PFSK-1 (cell line): ENCODE data around the gene PPP6R1.
A peak's percentile ranks its signal among the peaks of the same experiment; 100 is the strongest.

Experiments used
- FOXP2 ChIP-seq: optimal IDR thresholded peaks from 2 replicates; pipeline ENCODE3; 2011; ENCODE audit warnings: borderline replicate concordance, control low read depth, inconsistent platforms; ENCODE audit not compliant: insufficient read depth; ENCODE audit errors: extremely low read length, extremely low read depth
- POLR2AphosphoS5 ChIP-seq: IDR thresholded peaks from 2 replicates; pipeline ENCODE4 v1.6.1; 2012; ENCODE audit warnings: low read depth, mild to moderate bottlenecking, control low read depth, low read length, moderate library complexity
- SIN3A ChIP-seq: IDR thresholded peaks from 2 replicates; pipeline ENCODE4 v1.6.1; 2012; ENCODE audit warnings: mild to moderate bottlenecking, low read length, moderate library complexity, borderline replicate concordance; ENCODE audit not compliant: insufficient read depth
- TAF1 ChIP-seq: IDR thresholded peaks from 2 replicates; pipeline ENCODE4 v1.6.1; 2012; ENCODE audit warnings: low read length, control low read depth, borderline replicate concordance; ENCODE audit not compliant: insufficient read depth
- TF ChIP-seq, protein P1 (sequence below), 2 experiments: IDR thresholded peaks; 2 replicates each; pipeline versions ENCODE4 v1.6.1 to v1.8.0; 2011 to 2012; ENCODE audit warnings: low read depth in 2 of 2, low read length in 2 of 2, control low read depth in 1 of 2, inconsistent platforms in 1 of 2, mild to moderate bottlenecking in 1 of 2, moderate library complexity in 1 of 2; ENCODE audit not compliant: insufficient read depth in 1 of 2

PPP6R1 gene

DNA sequence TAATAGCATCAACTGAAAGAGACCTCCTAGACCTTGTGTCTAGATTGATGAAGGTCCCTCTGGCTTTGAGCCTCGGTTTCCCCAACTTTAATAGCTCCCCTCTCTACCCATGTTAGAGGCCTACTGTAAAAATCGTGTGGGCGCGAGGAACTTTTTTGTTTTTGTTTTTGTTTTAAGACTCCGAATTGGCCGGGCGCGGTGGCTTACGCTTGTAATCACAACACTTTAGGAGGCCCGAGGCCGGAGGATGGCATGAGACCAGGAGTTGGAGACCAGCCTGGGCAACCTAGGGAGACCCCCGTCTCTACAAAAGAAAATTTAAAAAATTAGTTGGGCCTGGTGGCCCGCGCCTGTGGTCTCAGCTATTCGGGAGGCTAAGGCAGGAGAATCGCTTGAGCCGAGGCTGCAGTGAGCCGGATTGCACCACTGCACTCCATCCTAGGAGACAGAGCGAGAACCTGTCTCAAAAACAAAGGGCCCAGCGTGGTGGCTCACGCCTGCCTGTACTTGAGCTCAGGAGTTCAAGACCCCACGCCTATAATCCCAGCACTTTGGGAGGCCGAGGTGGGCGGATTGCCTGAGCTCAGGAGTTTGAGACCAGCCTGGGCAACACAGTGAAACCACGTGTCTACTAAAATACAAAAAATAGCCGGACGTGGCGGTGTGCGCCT is 858 bp upstream of the PPP6R1 start:
- TF ChIP-seq SIN3A (no peak), FOXP2 (no peak), POLR2AphosphoS5 (no peak), TAF1 (no peak)
- TF ChIP-seq, protein P1, sequence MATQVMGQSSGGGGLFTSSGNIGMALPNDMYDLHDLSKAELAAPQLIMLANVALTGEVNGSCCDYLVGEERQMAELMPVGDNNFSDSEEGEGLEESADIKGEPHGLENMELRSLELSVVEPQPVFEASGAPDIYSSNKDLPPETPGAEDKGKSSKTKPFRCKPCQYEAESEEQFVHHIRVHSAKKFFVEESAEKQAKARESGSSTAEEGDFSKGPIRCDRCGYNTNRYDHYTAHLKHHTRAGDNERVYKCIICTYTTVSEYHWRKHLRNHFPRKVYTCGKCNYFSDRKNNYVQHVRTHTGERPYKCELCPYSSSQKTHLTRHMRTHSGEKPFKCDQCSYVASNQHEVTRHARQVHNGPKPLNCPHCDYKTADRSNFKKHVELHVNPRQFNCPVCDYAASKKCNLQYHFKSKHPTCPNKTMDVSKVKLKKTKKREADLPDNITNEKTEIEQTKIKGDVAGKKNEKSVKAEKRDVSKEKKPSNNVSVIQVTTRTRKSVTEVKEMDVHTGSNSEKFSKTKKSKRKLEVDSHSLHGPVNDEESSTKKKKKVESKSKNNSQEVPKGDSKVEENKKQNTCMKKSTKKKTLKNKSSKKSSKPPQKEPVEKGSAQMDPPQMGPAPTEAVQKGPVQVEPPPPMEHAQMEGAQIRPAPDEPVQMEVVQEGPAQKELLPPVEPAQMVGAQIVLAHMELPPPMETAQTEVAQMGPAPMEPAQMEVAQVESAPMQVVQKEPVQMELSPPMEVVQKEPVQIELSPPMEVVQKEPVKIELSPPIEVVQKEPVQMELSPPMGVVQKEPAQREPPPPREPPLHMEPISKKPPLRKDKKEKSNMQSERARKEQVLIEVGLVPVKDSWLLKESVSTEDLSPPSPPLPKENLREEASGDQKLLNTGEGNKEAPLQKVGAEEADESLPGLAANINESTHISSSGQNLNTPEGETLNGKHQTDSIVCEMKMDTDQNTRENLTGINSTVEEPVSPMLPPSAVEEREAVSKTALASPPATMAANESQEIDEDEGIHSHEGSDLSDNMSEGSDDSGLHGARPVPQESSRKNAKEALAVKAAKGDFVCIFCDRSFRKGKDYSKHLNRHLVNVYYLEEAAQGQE (IDR thresholded peaks at IDR 0.05; ENCODE audit: insufficient read depth in 1 of 2, low read depth in 2 of 2, low read length in 2 of 2) = no peak

- TF ChIP-seq TAF1 (no peak), POLR2AphosphoS5 (no peak), FOXP2 (no peak), SIN3A (no peak)
- TF ChIP-seq, protein P1 (IDR thresholded peaks at IDR 0.05; ENCODE audit: insufficient read depth in 1 of 2, low read depth in 2 of 2, low read length in 2 of 2) = no peak
Observed at GRCh38 chr19:55258476-55258827, 365 bp downstream of the PPP6R1 start.

DNA sequence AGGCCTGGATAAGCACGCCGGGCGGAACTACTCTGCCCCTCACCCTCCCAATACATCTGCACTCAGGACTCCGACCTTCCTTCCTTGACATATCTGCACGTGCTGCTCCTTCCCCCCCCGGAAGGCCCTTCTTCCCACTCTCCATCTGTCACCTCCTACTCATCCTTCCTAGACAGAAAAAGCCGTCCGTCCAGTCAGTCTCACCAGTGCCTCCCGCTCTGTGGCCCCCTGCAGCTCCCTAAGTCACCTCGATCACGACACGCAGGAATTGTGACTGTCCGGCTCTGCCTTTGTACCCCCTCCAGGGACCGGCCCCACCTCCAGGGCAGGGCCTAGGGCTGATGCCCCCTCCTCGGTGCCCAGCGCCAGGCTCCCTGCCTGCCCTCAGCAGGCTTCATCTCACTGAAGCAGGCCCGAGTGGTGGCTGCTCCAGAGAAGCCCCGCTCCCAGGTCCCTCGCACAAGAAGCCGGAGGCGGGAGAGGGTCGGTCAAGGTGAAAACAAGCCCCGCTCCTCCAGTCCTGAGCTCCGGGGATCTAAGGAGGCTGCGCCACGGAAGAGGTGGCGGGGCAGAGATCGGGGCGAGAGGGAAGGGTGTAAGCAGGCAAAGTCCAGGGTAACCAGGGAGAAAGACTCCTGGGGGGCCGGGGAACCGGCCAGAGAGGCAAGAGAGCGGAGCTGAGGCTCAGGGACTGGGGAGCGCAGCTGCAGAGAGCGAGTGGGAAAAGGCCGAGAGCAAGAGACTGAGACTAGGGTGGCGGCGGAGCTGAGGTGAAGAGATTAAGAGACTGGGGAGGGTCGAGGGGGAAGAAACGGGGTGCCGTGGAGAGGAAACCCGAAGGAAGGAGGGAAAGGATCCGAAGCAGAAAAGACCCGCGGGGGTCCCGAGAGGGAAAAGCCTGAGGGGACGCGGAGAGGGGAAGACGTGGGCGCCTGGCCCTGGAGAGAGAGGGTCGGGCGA is 1.1 kb downstream of the PPP6R1 start:
- TF ChIP-seq SIN3A (peak; percentile 99), TAF1 (peak; percentile 52; the same call in 1 of the 2 replicates), POLR2AphosphoS5 (no peak), FOXP2 (no peak)
- TF ChIP-seq, protein P1 (IDR thresholded peaks at IDR 0.05; ENCODE audit: insufficient read depth in 1 of 2, low read depth in 2 of 2, low read length in 2 of 2) = 0 out of 4 replicates have a peak, but pooled peaks of 1 of the 2 experiments have one; percentile 18

- TF ChIP-seq FOXP2 = no peak
- no peak for TF ChIP-seq TAF1
- TF ChIP-seq SIN3A = no peak
- TF ChIP-seq POLR2AphosphoS5 = no peak
- TF ChIP-seq, protein P1 (IDR thresholded peaks at IDR 0.05; ENCODE audit: insufficient read depth in 1 of 2, low read depth in 2 of 2, low read length in 2 of 2) = no peak
Observed at GRCh38 chr19:55256562-55257460, 2.0 kb downstream of the PPP6R1 start.
